B cell (primary cell): ENCODE results near the gene SPECC1.

Source experiments
- EZH2 ChIP-seq: IDR thresholded peaks from 2 replicates; pipeline ENCODE4 v1.6.1; 2012; ENCODE audit warnings: borderline replicate concordance, low read depth, mild to moderate bottlenecking, moderate library complexity, low read length; ENCODE audit not compliant: insufficient read depth, poor library complexity, severe bottlenecking
- TF ChIP-seq, protein P1 (sequence below): fragments of 200-600 bp; IDR thresholded peaks from one replicate; pipeline ENCODE4 v1.8.0; 2022; ENCODE audit warnings: antibody characterized with exemption, mild to moderate bottlenecking

DNA sequence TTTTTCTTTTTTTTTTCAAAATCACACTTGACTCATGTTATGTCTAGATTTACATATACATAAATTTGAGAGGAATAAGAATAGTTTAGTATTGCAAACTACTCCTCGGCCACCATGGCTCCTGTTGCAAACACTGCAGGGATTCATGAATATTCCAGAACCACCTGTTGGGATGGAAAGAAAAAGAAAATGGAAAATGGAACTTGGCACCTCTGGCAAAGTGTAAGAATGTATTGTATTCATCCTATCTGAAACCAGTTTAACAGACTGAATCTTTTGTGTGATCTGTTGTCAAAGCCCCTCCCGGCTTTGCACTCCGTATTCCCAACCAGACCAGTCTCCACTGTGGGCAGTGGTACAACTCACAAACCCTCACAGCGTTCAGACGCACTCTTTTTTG lies 124.4 kb downstream of the SPECC1 start:
- TF ChIP-seq, protein P1, sequence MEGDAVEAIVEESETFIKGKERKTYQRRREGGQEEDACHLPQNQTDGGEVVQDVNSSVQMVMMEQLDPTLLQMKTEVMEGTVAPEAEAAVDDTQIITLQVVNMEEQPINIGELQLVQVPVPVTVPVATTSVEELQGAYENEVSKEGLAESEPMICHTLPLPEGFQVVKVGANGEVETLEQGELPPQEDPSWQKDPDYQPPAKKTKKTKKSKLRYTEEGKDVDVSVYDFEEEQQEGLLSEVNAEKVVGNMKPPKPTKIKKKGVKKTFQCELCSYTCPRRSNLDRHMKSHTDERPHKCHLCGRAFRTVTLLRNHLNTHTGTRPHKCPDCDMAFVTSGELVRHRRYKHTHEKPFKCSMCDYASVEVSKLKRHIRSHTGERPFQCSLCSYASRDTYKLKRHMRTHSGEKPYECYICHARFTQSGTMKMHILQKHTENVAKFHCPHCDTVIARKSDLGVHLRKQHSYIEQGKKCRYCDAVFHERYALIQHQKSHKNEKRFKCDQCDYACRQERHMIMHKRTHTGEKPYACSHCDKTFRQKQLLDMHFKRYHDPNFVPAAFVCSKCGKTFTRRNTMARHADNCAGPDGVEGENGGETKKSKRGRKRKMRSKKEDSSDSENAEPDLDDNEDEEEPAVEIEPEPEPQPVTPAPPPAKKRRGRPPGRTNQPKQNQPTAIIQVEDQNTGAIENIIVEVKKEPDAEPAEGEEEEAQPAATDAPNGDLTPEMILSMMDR = no peak
- no peak for TF ChIP-seq EZH2
